ENCODE data around the gene FXYD6. TPM values are rescaled to one million over a fixed set of nuclear protein-coding genes. Genes with fewer than 3 reads are reported as not detected.
A peak's percentile ranks its signal among the peaks of the same experiment; 100 is the strongest.

FXYD6 gene
- total RNA-seq, 2 experiments from 2014 or later = 0.24 TPM; not detected in 1

DNA sequence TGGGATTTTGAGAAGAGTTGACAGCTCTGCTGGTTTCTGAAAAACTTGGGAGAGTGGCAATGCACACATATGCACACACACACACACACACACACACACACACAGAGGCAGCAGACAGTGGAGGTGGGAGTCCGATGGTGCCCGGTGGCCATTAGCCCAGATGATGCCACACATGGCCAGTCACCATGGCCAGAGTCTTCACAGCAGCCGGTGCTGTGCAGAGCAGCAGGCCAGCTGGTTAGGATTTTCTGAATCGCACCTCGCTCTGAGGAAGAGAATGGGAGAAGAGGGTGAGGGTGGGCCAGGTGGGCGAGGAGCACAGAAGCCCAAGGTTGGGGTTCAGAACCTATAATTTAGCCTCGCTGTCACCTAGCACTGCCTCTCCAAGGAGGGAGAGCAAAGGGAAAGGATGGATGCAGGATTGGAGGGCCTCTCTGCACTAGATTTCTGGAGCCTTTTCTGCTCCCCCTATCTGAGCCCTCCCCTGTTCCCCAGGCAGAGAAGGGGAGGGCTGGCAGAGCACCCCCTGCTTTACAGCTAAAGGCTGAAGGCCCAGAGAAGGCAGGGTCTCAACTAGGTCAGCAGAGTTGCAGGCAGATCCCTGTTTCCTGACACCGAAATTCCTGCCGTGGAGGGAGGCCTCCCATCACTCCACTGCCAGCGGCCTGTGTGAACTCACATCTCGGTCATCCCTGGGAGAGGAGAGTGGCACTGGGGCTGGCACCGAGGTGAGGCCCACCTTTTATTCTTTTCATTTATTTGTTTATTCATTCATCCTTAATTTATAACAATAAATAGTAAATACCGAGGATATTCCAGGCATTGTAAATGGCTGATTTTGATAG is 25.8 kb upstream of the FXYD6 start:
- Mint-ChIP-seq H3K4me1 (ENCODE audit: low read depth) (peaks cover 10% of the 10 kb centered on the region), H3K27ac (no peak overlapping the region), H3K9me3 (ENCODE audit: insufficient read depth) (no peaks in the 10 kb centered on the region), H3K4me3 (no peak overlapping the region), H3K36me3 (ENCODE audit: low read depth) (no peaks in the 10 kb centered on the region), H3K27me3 (ENCODE audit: low read depth) (peaks cover 4% of the 10 kb centered on the region)
- DNase-seq (no peak), ATAC-seq (no peak)
- ChIA-PET POLR2A (no interaction called here), CTCF (interaction anchor here (1.3 to 6.9 kb wide), 6 partner anchors 44 to 151 kb away, joined by 3 to 35 read pairs (median 10); no protein-coding TSS in a partner anchor)

DNA sequence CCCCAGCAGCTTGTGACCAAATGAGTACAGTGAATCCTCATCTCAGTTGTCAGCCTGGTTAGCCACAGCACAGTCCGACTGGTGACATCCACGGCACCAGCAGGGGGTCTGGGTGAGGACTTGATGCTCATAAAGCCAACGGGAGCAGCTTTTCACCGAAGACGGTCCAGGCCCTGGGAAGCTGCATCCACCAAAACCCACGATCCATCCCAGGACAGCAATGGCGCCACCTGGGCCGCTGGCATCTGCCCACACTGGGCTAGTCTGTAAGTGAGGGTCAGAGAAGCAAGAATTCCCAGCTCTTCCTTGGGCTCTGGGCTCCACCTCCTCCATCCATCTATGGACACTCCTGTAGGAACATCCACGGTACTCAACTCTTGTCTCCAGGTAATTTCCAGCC is 25.1 kb upstream of the FXYD6 start:
- peaks cover 4% of the 10 kb centered on the region for H3K27me3 Mint-ChIP-seq (ENCODE audit: low read depth)
- no peaks in the 10 kb centered on the region for H3K9me3 Mint-ChIP-seq (ENCODE audit: insufficient read depth)
- DNase-seq (no peak), ATAC-seq (no peak)
- CTCF ChIA-PET = interaction anchor here (1.3 to 1.6 kb wide), 3 partner anchors 45 to 80 kb away, joined by 3 to 5 read pairs (median 4); no protein-coding TSS in a partner anchor
- H3K4me3 Mint-ChIP-seq = no peak overlapping the region
- peaks cover 8% of the 10 kb centered on the region for H3K4me1 Mint-ChIP-seq (ENCODE audit: low read depth)
- no peaks in the 10 kb centered on the region for H3K36me3 Mint-ChIP-seq (ENCODE audit: low read depth)
- POLR2A ChIA-PET = no interaction called here
- no peak overlapping the region for H3K27ac Mint-ChIP-seq

DNA sequence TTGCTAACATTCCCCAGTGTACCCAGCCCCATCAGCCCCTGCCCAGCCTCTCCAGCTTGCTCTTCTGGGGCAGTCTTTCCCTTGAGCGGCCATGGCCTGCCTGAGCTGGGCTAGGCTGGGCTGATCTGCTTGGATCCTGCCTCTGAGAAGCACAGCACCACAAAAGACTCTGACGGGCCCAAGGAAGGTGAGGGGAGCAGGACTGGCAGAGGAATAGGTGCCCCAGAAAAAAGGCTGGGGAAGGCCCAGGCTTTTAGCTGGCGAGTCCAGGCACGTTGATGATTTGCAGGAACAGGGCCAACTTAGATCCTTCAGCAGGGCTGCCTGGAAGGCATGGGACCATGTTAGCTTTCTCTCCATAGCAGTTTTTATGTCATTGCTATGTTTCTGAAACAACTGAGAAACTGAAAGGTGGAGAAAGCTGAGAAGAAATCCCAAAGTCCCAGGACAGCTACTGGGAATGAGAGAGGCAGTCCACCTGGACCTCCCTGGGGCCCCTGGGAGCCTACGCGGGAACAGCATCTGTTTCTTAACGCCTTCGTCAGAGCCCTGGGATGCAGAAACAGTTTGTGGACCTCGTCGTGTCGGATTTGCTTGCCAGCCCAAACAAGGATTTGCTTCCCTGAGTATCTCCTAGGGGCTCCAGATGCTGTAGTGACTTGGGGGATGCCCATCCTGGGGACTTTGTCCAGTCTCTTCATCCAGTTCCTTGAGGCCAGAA is 24.4 kb upstream of the FXYD6 start:
- H3K9me3 Mint-ChIP-seq (ENCODE audit: insufficient read depth) = no peaks in the 10 kb centered on the region
- DNase-seq (no peak), ATAC-seq (no peak)
- POLR2A ChIA-PET = no interaction called here
- H3K27me3 Mint-ChIP-seq (ENCODE audit: low read depth) = peaks cover 4% of the 10 kb centered on the region
- no peak overlapping the region for H3K27ac Mint-ChIP-seq
- H3K36me3 Mint-ChIP-seq (ENCODE audit: low read depth) = no peaks in the 10 kb centered on the region
- CTCF ChIA-PET = interaction anchor here (1.3 to 1.6 kb wide), 3 partner anchors 46 to 80 kb away, joined by 3 to 5 read pairs (median 4); no protein-coding TSS in a partner anchor
- H3K4me3 Mint-ChIP-seq = no peak overlapping the region
- H3K4me1 Mint-ChIP-seq (ENCODE audit: low read depth) = peaks cover 8% of the 10 kb centered on the region

DNA sequence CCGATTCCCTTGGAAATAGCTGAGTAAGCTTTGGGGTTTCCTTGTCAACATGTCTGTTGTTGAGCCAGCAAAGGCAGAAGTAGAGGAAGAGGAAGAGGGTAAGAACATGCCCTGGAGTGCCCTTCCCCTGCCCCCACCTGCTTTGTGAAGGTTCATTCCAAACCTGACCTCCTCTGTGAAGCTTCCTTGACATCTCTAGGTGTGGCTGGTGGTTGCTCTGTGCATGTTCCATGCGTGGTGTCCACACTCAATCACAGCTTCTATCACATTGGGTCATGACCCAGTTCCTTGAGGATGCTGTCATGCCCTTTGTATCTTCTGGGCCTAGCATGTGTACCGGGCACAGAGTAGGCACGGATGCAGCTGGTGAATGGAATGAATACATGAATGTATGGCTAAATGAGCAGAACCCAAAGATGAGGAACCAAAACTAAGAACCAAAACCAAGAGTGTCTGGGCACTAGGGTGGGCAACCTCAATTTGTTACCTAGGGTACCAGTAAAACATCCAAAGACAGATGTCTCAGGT is 23.7 kb upstream of the FXYD6 start:
- no peak overlapping the region for H3K4me3 Mint-ChIP-seq
- no peaks in the 10 kb centered on the region for H3K9me3 Mint-ChIP-seq (ENCODE audit: insufficient read depth)
- no peak for ATAC-seq
- DNase-seq = no peak
- CTCF ChIA-PET = interaction anchor here (1.0 kb wide), 1 partner anchor 43 kb away, joined by 3 read pairs; no protein-coding TSS in a partner anchor
- peaks cover 4% of the 10 kb centered on the region for H3K27me3 Mint-ChIP-seq (ENCODE audit: low read depth)
- peak overlapping the region; percentile 13 for H3K27ac Mint-ChIP-seq
- H3K4me1 Mint-ChIP-seq (ENCODE audit: low read depth) = peaks cover 8% of the 10 kb centered on the region
- POLR2A ChIA-PET = no interaction called here
- no peaks in the 10 kb centered on the region for H3K36me3 Mint-ChIP-seq (ENCODE audit: low read depth)

DNA sequence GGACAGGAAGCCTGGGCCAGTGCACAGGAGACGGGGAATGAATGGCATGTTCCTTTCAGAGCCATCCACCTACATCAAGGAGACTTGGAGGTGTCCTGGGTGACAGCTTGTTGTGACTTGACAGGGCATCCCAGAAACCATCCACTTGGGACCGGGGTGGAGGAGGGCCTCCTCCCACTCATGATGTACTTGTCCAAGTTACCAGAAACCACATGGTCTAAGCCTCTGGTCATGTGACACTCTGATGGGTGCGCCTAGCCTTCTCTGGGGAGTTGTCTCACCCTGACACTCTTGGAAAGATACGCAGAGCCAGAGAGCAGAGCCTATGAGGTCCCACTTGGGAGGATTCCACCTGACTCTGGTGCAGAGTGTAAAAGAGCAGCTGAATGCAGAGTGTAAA is 21.6 kb upstream of the FXYD6 start:
- H3K4me3 Mint-ChIP-seq = no peak overlapping the region
- H3K27me3 Mint-ChIP-seq (ENCODE audit: low read depth) = peaks cover 13% of the 10 kb centered on the region
- no peak overlapping the region for H3K27ac Mint-ChIP-seq
- no peak for ATAC-seq
- peaks cover 4% of the 10 kb centered on the region for H3K9me3 Mint-ChIP-seq (ENCODE audit: insufficient read depth)
- H3K4me1 Mint-ChIP-seq (ENCODE audit: low read depth) = peaks cover 8% of the 10 kb centered on the region
- POLR2A ChIA-PET = no interaction called here
- DNase-seq = no peak
- CTCF ChIA-PET = interaction anchor here (1.3 kb wide), 1 partner anchor 9 kb away, joined by 3 read pairs; no protein-coding TSS in a partner anchor
- H3K36me3 Mint-ChIP-seq (ENCODE audit: low read depth) = no peaks in the 10 kb centered on the region

DNA sequence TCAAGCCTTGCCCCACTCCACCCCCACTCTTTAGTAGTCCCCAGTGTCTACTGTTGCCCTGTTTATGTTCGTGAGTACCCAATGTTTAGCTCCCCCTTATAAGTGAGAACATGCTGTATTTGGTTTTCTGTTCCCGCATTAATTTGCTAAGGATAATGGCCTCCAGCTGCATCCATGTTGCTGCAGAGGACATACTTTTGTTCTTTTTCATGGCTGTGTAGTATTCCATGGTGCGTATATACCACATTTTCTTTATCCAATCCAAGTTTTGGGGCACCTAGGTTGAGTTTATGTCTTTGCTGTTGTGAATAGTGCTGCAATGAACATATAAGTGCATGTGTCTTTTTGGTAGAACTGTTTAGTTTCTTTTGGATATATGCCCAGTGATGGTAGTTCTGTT is 16.2 kb upstream of the FXYD6 start:
- Mint-ChIP-seq H3K27ac (no peak overlapping the region), H3K36me3 (ENCODE audit: low read depth) (no peaks in the 10 kb centered on the region), H3K4me3 (no peak overlapping the region), H3K9me3 (ENCODE audit: insufficient read depth) (peaks cover 9% of the 10 kb centered on the region), H3K27me3 (ENCODE audit: low read depth) (peaks cover 28% of the 10 kb centered on the region), H3K4me1 (ENCODE audit: low read depth) (no peaks in the 10 kb centered on the region)
- CTCF ChIA-PET = interaction anchor here (0.9 to 2.3 kb wide), 2 partner anchors 17 to 54 kb away, joined by 3 to 7 read pairs; no protein-coding TSS in a partner anchor
- POLR2A ChIA-PET = no interaction called here
- no peak for DNase-seq
- no peak for ATAC-seq

DNA sequence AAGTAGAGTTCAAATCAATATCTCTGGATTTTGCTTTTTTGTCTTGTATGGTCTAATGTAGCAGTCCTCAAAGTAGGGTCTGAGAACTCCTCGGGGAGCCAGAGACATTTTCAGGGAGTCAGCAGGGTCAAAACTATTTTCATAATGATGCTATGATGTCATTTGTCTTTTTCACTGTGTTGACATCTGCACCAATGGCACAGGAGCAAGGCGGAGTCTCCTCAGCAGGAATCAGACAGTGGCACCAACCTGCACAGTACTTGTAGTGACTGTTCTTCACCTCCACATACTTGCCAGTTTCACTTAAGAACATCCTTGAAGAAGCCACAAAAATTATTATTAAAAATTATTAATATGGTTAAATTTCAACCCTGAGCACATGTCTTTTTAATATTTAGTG is 14.9 kb upstream of the FXYD6 start:
- H3K27me3 Mint-ChIP-seq (ENCODE audit: low read depth) = peaks cover 32% of the 10 kb centered on the region
- DNase-seq (no peak), ATAC-seq (no peak)
- peaks cover 9% of the 10 kb centered on the region for H3K9me3 Mint-ChIP-seq (ENCODE audit: insufficient read depth)
- H3K4me1 Mint-ChIP-seq (ENCODE audit: low read depth) = no peaks in the 10 kb centered on the region
- H3K27ac Mint-ChIP-seq = no peak overlapping the region
- ChIA-PET CTCF (interaction anchor here (0.9 to 2.3 kb wide), 2 partner anchors 14 to 55 kb away, joined by 3 to 7 read pairs; no protein-coding TSS in a partner anchor), POLR2A (no interaction called here)
- no peak overlapping the region for H3K4me3 Mint-ChIP-seq
- H3K36me3 Mint-ChIP-seq (ENCODE audit: low read depth) = no peaks in the 10 kb centered on the region

DNA sequence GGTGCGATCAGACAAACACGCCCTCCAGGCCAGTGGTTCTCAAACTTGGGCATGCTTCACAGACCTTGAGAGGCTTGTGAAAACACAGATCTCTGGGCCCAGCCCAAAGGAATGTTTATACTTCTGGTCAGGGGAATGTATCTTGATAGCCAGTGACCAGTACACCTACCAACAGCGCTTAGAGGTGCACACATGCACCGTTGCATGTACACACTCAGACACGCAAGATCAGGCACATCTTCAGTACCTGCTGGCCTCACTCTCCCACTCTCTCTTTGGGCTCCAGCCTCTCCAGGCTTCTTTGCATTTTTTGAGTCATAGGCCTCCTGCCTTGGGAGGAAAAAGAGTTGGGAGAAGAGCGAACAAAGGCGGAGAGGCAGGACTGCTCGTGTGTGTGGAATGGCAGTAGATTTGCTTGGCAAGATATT is 11.7 kb upstream of the FXYD6 start:
- no peak for ATAC-seq
- H3K4me3 Mint-ChIP-seq = no peak overlapping the region
- no peak overlapping the region for H3K27ac Mint-ChIP-seq
- no peaks in the 10 kb centered on the region for H3K4me1 Mint-ChIP-seq (ENCODE audit: low read depth)
- ChIA-PET POLR2A (no interaction called here), CTCF (no interaction called here)
- H3K9me3 Mint-ChIP-seq (ENCODE audit: insufficient read depth) = peaks cover 6% of the 10 kb centered on the region
- peaks cover 30% of the 10 kb centered on the region for H3K27me3 Mint-ChIP-seq (ENCODE audit: low read depth)
- DNase-seq = no peak
- H3K36me3 Mint-ChIP-seq (ENCODE audit: low read depth) = no peaks in the 10 kb centered on the region

DNA sequence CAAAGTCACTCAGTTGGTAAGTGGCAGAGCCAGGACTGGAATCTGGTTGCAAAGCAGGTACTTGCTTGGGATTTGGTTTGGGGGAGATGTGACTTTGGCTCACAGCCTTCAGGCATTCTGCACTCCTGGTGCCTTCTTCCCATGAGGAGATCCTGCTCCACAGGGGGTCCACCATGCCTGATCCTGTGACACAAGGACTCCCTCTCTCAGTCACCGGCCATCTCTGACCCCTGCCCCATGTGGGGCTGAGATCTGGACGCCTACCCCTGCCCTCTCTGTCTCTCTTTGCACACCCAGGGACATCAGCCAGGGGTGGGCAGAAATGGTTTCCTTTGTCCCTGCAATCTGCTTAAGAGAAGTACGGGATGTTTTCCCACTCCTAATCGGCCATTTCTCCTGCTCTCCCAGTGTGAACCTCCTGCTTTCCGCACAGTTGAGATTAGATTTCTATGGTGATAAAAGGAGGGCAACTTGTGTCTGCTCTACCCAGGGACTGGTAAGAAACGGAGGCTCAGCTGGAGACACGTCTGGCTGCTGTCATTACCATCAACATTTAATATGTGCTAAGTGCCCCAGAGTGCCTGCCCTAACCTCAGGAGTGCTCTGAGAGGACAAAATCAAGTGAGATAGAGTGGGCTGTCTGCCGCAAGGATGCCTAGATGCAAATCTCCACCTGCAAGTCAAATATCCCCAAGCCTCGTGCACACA is 11.1 kb upstream of the FXYD6 start:
- no peak for DNase-seq
- no peak overlapping the region for H3K4me3 Mint-ChIP-seq
- CTCF ChIA-PET = no interaction called here
- peaks cover 28% of the 10 kb centered on the region for H3K27me3 Mint-ChIP-seq (ENCODE audit: low read depth)
- POLR2A ChIA-PET = no interaction called here
- peaks cover under 1% of the 10 kb centered on the region for H3K9me3 Mint-ChIP-seq (ENCODE audit: insufficient read depth)
- no peaks in the 10 kb centered on the region for H3K4me1 Mint-ChIP-seq (ENCODE audit: low read depth)
- no peak overlapping the region for H3K27ac Mint-ChIP-seq
- H3K36me3 Mint-ChIP-seq (ENCODE audit: low read depth) = no peaks in the 10 kb centered on the region
- no peak for ATAC-seq

DNA sequence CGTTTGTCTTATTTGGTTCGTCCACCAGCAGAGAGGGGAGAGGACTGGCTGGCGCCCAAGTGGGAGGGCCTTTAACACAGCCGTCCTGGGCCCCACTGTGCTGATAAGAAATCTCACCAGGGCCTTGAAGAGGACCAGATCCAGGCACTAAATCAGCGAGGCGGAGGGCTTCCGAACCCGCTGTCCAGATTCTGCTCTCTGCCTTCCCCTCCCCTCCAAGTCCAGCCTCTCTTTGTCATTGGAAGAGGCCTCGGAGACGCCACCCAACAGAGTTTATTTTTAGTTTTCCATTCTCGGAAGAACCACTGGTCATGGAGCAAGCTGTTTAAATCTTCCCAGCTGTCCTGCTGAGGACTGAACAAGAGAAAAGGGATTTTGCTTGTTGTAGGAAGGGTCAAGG is 9.3 kb upstream of the FXYD6 start:
- H3K4me1 Mint-ChIP-seq (ENCODE audit: low read depth) = no peaks in the 10 kb centered on the region
- H3K4me3 Mint-ChIP-seq = no peak overlapping the region
- ATAC-seq = no peak
- no peak overlapping the region for H3K27ac Mint-ChIP-seq
- ChIA-PET POLR2A (no interaction called here), CTCF (interaction anchor here (0.9 kb wide), 1 partner anchor 19 kb away, joined by 3 read pairs; no protein-coding TSS in a partner anchor)
- H3K9me3 Mint-ChIP-seq (ENCODE audit: insufficient read depth) = no peaks in the 10 kb centered on the region
- H3K27me3 Mint-ChIP-seq (ENCODE audit: low read depth) = peaks cover 34% of the 10 kb centered on the region
- no peak for DNase-seq
- no peaks in the 10 kb centered on the region for H3K36me3 Mint-ChIP-seq (ENCODE audit: low read depth)

DNA sequence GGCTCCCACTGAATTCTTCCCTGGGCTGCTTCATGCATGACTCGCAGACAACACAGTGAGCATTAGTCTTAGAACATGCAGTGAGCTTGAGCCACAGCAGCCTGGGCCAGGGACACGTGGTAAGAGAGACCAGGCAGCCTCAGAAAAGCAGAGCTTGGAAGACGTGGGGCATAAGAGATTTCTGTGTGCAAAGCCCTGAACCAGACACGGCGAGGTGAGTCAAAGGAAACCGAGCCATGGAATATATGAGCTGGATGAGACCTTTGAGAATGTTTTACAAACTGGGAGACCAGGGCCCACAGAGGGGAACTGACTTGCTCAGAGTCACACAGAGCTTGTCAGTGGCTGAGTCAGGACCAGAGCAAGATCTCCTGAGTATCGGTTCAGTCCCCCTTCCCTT is 8.5 kb upstream of the FXYD6 start:
- no peaks in the 10 kb centered on the region for H3K4me1 Mint-ChIP-seq (ENCODE audit: low read depth)
- H3K4me3 Mint-ChIP-seq = no peak overlapping the region
- no peak for ATAC-seq
- POLR2A ChIA-PET = no interaction called here
- no peaks in the 10 kb centered on the region for H3K9me3 Mint-ChIP-seq (ENCODE audit: insufficient read depth)
- no peaks in the 10 kb centered on the region for H3K36me3 Mint-ChIP-seq (ENCODE audit: low read depth)
- H3K27me3 Mint-ChIP-seq (ENCODE audit: low read depth) = peaks cover 39% of the 10 kb centered on the region
- CTCF ChIA-PET = interaction anchor here (0.9 to 1.2 kb wide), 5 partner anchors 20 to 78 kb away, joined by 3 read pairs; no protein-coding TSS in a partner anchor
- no peak overlapping the region for H3K27ac Mint-ChIP-seq
- no peak for DNase-seq
